CD4-positive, alpha-beta T cell treated with Interleukin-10 for 1 hour (primary cell): ENCODE data around the gene STAC3.

ENCODE experiments used
- DNase-seq: peaks from one replicate; pipeline ENCODE4 v3.0.0-alpha.2; 2020

The STAC3 gene

GRCh38 chr12:57235728-57236131 is 15.3 kb downstream of the STAC3 start:
- no peak for DNase-seq

GRCh38 chr12:57235017-57235727 is 15.8 kb downstream of the STAC3 start:
- DNase-seq, result no peak

DNA sequence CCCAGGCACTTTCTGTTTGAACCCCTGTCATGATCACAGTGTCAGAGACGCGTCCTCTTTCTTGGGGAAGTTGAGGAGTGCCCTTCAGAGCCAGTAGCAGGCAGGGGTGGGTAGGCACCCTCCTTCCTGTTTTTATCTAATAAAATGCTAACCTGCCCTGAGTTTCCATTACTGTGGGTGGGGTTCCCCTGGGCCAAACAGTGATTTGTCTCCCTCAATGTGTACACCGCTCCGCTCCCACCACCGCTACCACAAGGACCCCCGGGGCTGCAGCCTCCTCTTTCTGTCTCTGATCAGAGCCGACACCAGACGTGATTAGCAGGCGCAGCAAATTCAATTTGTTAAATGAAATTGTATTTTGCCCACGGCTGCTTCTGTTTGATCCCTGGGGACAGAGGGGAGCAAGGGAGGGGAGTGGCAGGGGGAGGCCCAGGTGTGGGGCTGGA is 16.4 kb downstream of the STAC3 start:
- DNase-seq, result no peak

GRCh38 chr12:57234233-57234570 is 16.8 kb downstream of the STAC3 start:
- DNase-seq, result no peak

DNA sequence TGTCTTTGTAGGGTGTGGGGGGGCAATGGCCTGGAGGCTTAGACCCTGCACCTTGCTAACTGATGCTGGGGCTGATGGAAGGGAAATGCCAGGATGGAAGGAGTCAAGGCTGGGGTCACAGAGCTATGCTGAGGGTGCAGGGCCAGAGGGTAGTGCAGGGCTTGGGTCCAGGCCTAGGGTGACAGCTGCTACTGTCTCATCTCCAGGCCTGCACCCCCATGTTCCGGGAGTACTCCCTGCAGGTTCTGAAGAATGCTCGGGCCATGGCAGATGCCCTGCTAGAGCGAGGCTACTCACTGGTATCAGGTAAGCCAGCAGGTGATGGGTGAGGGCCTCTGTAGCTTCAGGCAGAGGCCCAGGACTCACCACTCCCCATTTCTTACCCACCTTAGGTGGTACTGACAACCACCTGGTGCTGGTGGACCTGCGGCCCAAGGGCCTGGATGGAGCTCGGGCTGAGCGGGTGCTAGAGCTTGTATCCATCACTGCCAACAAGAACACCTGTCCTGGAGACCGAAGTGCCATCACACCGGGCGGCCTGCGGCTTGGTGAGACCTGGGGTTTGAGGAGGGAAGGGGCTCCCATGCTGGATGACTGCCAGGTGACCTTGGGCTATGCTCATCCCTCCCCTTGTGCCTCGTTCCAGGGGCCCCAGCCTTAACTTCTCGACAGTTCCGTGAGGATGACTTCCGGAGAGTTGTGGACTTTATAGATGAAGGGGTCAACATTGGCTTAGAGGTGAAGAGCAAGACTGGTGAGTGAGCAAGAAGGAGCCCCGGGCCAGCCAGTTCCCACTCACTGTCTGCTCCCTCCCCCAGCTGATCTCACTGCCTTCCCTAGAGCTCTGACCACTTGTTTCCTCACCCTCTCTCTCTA is 17.4 kb downstream of the STAC3 start:
- no peak for DNase-seq

GRCh38 chr12:57232156-57232756 is 18.7 kb downstream of the STAC3 start:
- DNase-seq, result no peak

- DNase-seq, result no peak
Measured at GRCh38 chr12:57231276-57232021, 19.5 kb downstream of the STAC3 start.

- DNase-seq, result no peak
Measured at GRCh38 chr12:57230381-57231155, 20.4 kb downstream of the STAC3 start.

DNA sequence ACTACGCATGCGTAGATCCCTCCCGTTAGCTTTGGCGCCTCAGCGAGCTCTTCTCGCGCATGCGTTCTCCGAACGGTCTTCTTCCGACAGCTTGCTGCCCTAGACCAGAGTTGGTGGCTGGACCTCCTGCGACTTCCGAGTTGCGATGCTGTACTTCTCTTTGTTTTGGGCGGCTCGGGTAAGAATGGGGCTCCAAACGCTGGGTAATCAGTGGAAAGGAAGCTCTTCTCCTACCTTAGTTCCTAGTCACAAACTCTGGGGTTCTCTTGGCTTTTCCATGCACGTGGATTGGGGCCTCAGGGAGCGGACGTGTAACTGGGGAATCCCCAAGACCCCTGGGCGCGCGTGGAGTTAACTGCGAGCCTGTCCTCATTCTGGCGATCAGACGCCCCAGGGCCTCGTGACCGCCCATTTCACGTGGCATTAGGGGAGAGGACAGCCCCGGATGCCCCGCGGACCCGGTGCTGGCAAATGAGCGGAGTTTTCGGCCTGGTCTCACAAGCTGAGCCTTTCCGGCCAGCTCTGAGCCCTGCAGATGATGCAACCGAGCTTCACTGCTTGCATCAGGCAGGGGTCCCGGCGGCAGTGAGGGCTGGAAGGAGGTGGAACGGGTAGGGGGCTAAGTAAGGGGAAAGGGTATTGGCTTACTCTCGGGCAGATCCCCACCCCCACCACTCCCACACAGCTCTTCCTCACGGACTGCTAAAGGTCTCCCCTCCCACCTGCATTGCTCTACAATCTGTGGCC is 21.2 kb downstream of the STAC3 start, which contains the start of gene SHMT2:
Gene SHMT2 (plus strand): TSS at position 78 of the 747 bp plus-strand sequence. CDS start 68 bp downstream, at position 146.
- DNase-seq, result peak; percentile 95

- peak; percentile 54 for DNase-seq
Measured at GRCh38 chr12:57229046-57229633, 21.8 kb downstream of the STAC3 start.

- DNase-seq, result no peak
Measured at GRCh38 chr12:57227315-57228115, 23.5 kb downstream of the STAC3 start.

DNA sequence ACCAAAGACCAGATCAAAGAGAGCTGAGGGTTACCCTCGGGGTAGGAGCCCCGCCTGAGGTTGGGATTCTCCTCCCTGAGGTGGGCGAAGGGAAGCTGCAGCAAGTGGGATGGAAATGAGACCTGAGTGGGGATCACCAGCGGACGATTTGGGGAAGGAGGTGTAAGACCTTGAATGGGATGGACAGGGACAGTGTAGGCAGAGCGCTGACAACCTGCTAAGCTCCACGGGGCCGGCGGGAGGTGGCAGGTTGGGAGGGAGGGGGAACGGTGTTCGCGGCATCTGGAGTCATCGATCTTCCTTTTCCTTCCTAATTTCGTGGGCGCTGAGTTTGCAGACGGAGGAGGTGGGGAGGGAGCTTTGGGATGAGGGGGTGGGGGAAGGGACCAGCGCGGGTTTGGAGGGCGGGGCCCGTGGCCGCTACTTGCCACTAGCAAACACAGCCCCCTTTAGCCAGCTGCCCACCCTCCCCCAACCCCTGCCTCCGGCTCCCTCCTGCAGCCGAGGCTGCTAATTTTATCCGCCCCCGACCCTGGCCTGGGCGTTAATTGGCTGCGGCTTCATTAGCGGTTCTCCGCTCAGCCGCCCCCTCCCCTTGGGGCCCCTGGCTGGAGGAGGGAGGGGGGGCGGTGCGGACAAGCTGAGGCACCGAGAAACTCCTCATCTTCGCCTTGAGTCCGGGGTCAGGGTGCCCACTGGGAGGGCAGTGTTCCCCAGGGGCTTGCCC is 24.2 kb downstream of the STAC3 start:
- DNase-seq, result no peak

DNA sequence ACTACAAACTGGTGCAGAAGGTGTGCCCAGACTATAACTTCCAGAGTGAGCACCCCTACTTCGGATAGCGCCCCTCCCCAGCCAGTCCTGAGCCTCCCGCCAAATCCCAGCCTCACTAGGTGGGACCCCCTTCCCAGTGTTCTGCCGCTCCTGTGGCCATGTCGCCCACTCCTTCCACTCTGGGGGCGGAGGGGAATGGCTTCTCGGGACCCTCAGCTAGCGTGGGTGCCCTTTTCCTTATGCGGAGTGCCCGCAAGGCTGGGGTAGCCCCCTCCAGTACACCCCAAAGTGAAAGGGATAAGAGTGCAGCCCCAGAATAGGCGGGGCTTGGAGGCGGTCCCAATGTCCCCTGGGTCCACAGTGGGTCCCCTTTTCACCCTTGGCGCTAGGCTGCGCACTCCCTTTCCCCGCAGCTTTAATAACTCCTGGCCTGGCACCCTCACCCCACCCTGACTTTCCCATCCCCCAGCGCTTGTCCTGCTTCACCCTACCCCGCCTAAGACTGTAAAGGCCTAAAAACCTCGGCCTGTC is 25.2 kb downstream of the STAC3 start:
- no peak for DNase-seq

GRCh38 chr12:57224973-57225679 is 25.9 kb downstream of the STAC3 start:
- peak; percentile 61 for DNase-seq

DNA sequence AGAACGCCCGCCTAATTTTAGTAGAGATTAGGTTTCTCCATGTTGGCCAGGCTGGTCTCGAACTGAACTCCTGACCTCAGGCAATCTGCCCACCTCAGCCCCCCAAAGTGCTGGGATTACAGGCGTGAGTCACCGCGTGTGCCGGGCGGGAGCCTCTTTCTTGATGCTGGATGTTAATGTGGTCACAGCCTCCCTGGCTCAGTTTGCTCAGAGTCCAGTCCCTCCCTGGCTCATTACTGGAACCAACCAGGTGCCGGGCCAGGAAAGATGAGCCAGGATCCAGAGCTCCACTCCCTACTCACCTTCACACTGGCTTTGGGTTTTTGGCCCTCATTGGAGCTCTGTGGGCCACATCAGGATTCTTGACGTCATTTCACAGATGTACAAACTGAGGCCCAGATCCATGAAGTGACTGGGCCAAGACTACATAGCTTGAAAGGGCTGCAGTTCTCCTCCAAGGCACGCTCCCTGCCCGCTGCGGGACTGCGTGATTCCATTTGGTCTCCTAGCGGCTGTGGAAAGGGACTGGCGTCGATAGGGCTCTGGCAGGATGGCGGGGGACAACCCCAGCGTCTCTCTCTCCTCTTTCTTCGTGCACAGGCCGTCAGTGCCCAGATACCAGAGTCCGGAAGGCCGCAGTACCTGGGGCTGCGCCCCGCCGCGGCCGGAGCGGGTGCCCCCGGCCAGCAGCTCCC is 26.6 kb downstream of the STAC3 start:
- no peak for DNase-seq

DNA sequence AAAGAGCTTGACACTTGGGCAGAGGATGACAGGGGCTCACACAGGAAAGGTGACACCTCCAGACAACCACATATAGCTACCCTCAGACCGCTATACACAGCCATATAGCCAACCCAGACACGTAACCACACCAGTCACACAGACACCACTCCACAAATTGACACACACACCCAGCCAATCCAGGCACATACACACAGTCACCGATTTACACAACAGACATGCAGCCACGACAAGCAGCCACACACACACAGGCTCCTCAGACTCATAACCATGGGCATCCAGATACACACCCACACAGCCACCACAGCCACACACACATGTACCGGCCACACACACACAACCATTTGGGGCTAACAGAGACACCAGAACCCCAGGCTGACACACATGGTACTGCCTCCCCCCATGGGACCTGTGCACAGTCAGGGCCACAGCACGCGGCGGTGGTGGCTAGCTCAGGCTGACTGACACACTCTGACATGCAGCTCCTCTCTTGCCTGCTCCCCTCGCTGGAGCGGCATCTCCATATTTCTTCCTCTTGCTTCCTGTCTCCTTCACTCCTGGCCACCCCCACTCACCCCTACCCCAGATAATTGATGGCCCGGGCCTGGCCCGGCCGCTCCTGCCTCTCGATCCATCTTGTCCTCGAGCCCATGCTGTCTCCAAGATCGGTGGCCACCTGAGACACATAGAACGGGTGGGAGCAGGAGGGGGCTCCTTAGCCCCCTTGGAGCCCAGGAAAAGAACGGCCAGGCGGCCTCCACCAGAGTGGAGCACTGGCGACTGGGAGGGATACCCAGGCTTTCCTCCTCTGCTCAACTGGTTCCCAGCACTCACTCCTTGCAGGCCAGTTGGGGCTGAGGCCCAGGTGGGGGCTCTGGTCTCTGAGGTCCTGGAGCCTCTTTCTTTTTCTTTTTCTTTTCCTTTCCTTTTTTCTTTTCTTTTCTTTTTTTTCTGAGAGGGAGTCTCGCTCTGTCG is 27.5 kb downstream of the STAC3 start:
- peak; percentile 66 for DNase-seq
